Stimulated activated CD4-positive, alpha-beta T cell treated with anti-CD3 and anti-CD28 coated beads, Interleukin-1b, Interleukin-23, amount 100 ng/mL, for 48 hours (primary cell): Measurements from ENCODE around the gene OXT.

Experiments used
- DNase-seq: peaks from one replicate; pipeline ENCODE4 v3.0.0-alpha.2; 2020

The OXT gene

DNA sequence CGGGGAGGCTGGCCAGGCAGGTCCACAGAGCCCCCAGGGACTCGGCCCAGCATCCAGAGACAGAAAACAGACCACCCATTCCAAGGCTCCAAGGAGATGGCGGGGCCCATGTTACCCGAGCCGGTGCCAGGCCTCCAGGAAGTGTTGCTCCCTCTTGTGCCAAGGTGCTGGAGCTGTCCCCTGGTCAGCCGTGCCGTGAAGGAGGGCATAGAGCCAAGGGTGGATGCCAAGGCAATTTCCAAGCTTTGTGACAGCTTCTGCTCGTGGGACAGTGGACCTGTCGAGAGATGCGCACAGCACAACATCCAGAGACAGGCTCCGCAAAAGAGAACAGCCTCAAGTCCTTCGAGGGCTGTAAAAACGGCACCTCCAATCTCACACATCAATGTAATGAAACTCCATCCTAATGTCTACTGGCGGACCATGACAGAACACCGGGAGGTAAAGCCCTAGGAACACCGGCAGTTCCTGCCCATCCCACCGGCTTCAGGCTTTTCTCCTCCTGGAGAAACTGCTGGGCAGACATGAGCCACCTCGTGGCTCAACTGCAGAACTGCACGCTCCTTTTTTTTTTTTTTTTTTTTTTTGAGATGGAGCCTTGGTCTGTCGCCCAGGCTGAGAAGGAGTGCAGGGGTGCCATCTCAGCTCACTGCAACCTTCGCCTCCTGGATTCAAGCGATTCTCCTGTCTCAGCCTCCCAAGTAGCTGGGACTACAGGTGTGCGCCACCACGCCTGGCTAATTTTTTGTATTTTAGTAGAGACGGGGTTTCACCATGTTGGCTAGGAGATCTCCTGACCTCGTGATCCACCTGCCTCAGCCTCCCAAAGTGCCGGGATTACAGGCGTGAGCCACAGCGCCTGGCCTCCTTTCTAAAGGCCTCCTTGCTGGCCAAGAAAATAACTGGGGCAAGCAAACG is 44.0 kb downstream of the OXT start:
- DNase-seq, result no peak

DNA sequence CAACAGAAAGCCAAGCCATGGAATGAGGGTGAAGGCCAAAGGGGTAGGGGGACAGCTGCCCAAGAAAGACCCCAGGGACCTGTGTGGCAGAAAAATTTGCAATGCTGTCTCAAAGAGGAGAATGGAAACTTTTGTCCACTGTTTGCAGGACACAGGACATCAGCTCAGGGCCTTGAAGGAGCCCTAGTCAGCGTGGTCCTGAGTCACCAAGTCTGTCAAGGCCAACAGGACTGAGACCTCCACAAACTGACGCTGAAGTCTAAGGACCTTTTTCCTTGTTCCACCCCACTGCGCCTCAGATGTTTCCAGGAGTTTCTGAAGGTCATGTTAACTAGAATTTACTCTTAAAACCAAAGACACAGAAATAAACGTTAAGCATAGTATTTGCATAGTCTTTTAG is 44.9 kb downstream of the OXT start:
- DNase-seq, result no peak

DNA sequence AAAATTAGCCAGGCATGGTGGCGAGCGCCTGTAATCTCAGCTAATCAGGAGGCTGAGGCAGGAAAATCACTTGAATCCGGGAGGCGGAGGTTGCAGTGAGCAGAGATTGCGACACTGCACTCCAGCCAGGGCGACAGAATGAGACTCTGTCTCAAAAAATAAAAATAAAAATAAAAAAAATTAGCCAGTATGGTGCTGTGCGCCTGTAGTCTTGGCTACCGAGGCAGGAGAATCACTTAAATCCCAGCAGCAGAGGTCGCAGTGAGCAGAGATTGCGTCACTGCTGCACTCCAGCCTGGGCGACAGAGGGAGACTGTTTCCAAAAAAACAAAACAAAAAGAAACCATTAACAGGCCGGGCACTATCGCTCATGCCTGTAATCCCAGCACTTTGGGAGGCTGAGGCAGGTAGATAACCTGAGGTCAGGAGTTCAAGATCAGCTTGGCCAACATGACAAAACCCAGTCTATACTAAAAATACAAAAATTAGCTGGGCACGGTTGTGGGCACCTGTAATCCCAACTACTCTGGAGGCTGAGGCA is 46.5 kb downstream of the OXT start:
- peak; percentile 60 for DNase-seq

DNA sequence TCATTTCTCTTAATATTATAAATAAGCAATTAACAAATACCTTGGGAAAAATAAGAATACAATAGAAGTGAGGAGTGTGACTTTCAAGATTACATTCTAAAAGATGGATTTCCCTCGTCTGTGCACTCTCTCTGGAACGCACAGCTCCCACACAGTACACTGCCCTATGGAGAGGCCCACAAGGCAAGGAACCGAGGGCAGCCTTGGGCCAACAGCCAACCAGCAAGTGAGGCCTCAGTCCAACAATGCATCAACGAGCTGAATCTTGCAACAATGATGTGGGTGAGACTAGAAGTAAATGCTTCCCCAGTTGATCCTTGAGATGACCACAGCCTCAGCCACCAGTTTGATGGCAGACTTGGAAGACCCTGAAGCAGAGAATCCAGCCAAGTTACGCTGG is 47.6 kb downstream of the OXT start:
- DNase-seq, result no peak

DNA sequence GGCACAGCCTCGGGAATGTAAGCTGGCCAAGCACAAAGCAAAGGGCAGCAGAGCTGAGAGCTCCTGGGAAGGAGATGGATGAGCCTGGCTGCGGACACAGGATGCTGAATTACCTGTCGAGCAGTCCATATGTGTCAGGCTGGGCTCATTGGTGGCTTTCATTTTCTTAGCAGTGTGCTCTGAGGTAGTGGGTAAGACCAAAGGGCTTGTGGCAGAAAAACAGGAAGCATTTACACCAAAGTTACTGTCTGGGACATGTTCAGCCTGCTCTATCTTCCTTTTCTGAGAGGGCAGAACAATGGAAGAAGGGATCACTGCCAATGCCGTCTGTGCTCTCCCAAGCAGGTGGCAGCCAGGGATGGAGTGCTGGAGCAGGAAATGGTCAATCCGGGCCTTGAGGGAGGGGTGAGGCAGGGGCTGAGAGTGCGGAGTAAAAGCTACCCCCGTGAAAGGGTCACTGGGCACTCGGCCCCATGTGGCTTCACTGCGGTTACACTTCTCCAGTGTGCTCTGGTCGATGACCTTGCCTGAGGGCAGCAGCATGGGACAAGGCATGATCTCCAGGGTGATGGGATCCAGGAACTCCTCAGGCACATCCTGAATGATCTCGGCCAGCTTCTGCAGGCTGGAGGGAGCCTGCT is 50.0 kb downstream of the OXT start:
- no peak for DNase-seq
